Muscle layer of colon (tissue), 2 donors: ENCODE measurements around the gene PCDHGC3.

ENCODE experiments used
- H3K27ac ChIP-seq: one replicate; pipeline ENCODE4 v1.7.0; 2013; ENCODE audit warnings: low read depth, mild to moderate bottlenecking, low read length, moderate library complexity
- H3K27me3 ChIP-seq, 2 donors: one replicate each; pipeline ENCODE4 v1.7.0; 2013; ENCODE audit warnings: low read length in 2 of 2, mild to moderate bottlenecking in 2 of 2; ENCODE audit not compliant: insufficient read depth in 2 of 2, control insufficient read depth in 1 of 2
- H3K36me3 ChIP-seq: one replicate; pipeline ENCODE4 v1.7.0; 2013; ENCODE audit warnings: mild to moderate bottlenecking, low read length; ENCODE audit not compliant: insufficient read depth
- H3K4me1 ChIP-seq: one replicate; pipeline ENCODE4 v1.7.0; 2013; ENCODE audit warnings: mild to moderate bottlenecking, low read length; ENCODE audit not compliant: insufficient read depth
- H3K4me3 ChIP-seq, 2 donors: one replicate each; pipeline ENCODE4 v1.7.0; 2013; ENCODE audit warnings: low read length in 2 of 2, low read depth in 1 of 2, mild to moderate bottlenecking in 1 of 2, moderate library complexity in 1 of 2
- H3K9ac ChIP-seq: one replicate; pipeline ENCODE4 v1.7.0; 2013; ENCODE audit warnings: low read length
- H3K9me3 ChIP-seq: one replicate; pipeline ENCODE4 v1.7.0; 2013; ENCODE audit warnings: mild to moderate bottlenecking, low read length
- donor health status: abdominal sarcoma.
- donor health status: Adenocarcinoma of cecum.

Gene PCDHGC3

GRCh38 chr5:141487131-141487530, 11.4 kb downstream of the PCDHGC3 start:
- no peak overlapping the region for H3K27ac ChIP-seq
- no peak overlapping the region for H3K4me3 ChIP-seq
- no peaks in the 10 kb centered on the region for H3K27me3 ChIP-seq
- H3K4me1 ChIP-seq = peaks cover 26% of the 10 kb centered on the region
- H3K9ac ChIP-seq = no peak overlapping the region
- no peaks in the 10 kb centered on the region for H3K9me3 ChIP-seq
- no peaks in the 10 kb centered on the region for H3K36me3 ChIP-seq

GRCh38 chr5:141488591-141489561, 13.1 kb downstream of the PCDHGC3 start, which contains the start of gene PCDHGC5:
Gene PCDHGC5, plus strand, starts transcription at chr5:141489081. Its CDS starts 160 bp downstream, at chr5:141489241.
- Histone ChIP-seq H3K9ac (no peak within 1 kb of the TSS), H3K36me3 (no peaks in the 10 kb centered on the region), H3K4me3 (no peak within 1 kb of the TSS), H3K27ac (no peak within 1 kb of the TSS), H3K27me3 (no peaks in the 10 kb centered on the region), H3K9me3 (no peaks in the 10 kb centered on the region), H3K4me1 (peaks cover 33% of the 10 kb centered on the region)

- Histone ChIP-seq H3K9me3 (no peaks in the 10 kb centered on the region), H3K4me1 (peaks cover 27% of the 10 kb centered on the region), H3K36me3 (no peaks in the 10 kb centered on the region), H3K27me3 (no peaks in the 10 kb centered on the region), H3K27ac (no peak overlapping the region), H3K4me3 (no peak overlapping the region), H3K9ac (no peak overlapping the region)
Observed at GRCh38 chr5:141489841-141490240, 14.1 kb downstream of the PCDHGC3 start.

GRCh38 chr5:141490271-141490670, 14.5 kb downstream of the PCDHGC3 start:
- Histone ChIP-seq H3K4me3 (no peak overlapping the region), H3K27me3 (no peaks in the 10 kb centered on the region), H3K27ac (no peak overlapping the region), H3K9me3 (no peaks in the 10 kb centered on the region), H3K36me3 (peaks cover under 1% of the 10 kb centered on the region), H3K4me1 (peaks cover 23% of the 10 kb centered on the region), H3K9ac (no peak overlapping the region)

- H3K4me3 ChIP-seq = no peak overlapping the region
- no peak overlapping the region for H3K9ac ChIP-seq
- no peaks in the 10 kb centered on the region for H3K27me3 ChIP-seq
- H3K4me1 ChIP-seq = peaks cover 20% of the 10 kb centered on the region
- no peak overlapping the region for H3K27ac ChIP-seq
- no peaks in the 10 kb centered on the region for H3K9me3 ChIP-seq
- peaks cover 4% of the 10 kb centered on the region for H3K36me3 ChIP-seq
Observed at GRCh38 chr5:141490771-141491170, 15.0 kb downstream of the PCDHGC3 start.

- H3K27me3 ChIP-seq = no peaks in the 10 kb centered on the region
- H3K9me3 ChIP-seq = no peaks in the 10 kb centered on the region
- H3K9ac ChIP-seq = no peak overlapping the region
- peaks cover 4% of the 10 kb centered on the region for H3K36me3 ChIP-seq
- no peak overlapping the region for H3K4me3 ChIP-seq
- no peak overlapping the region for H3K27ac ChIP-seq
- peaks cover 20% of the 10 kb centered on the region for H3K4me1 ChIP-seq
Observed at GRCh38 chr5:141491323-141492167, 15.8 kb downstream of the PCDHGC3 start.

- H3K9me3 ChIP-seq = no peaks in the 10 kb centered on the region
- no peak overlapping the region for H3K9ac ChIP-seq
- peaks cover 20% of the 10 kb centered on the region for H3K4me1 ChIP-seq
- H3K4me3 ChIP-seq = no peak overlapping the region
- H3K36me3 ChIP-seq = peaks cover 9% of the 10 kb centered on the region
- H3K27ac ChIP-seq = no peak overlapping the region
- H3K27me3 ChIP-seq = no peaks in the 10 kb centered on the region
Observed at GRCh38 chr5:141492168-141492885, 16.6 kb downstream of the PCDHGC3 start.

GRCh38 chr5:141493500-141494422, 18.0 kb downstream of the PCDHGC3 start:
- no peak overlapping the region for H3K27ac ChIP-seq
- no peaks in the 10 kb centered on the region for H3K27me3 ChIP-seq
- H3K36me3 ChIP-seq = peaks cover 17% of the 10 kb centered on the region
- H3K4me1 ChIP-seq = peaks cover 9% of the 10 kb centered on the region
- no peak overlapping the region for H3K4me3 ChIP-seq
- no peaks in the 10 kb centered on the region for H3K9me3 ChIP-seq
- H3K9ac ChIP-seq = no peak overlapping the region

GRCh38 chr5:141494761-141495452, 19.1 kb downstream of the PCDHGC3 start:
- no peaks in the 10 kb centered on the region for H3K9me3 ChIP-seq
- H3K4me3 ChIP-seq = no peak overlapping the region
- H3K27me3 ChIP-seq = no peaks in the 10 kb centered on the region
- H3K4me1 ChIP-seq = peaks cover 8% of the 10 kb centered on the region
- H3K36me3 ChIP-seq = peaks cover 17% of the 10 kb centered on the region
- no peak overlapping the region for H3K27ac ChIP-seq
- H3K9ac ChIP-seq = no peak overlapping the region

GRCh38 chr5:141495453-141495811, 19.7 kb downstream of the PCDHGC3 start:
- no peak overlapping the region for H3K4me3 ChIP-seq
- H3K9ac ChIP-seq = no peak overlapping the region
- no peak overlapping the region for H3K27ac ChIP-seq
- H3K9me3 ChIP-seq = no peaks in the 10 kb centered on the region
- H3K4me1 ChIP-seq = peaks cover 8% of the 10 kb centered on the region
- no peaks in the 10 kb centered on the region for H3K27me3 ChIP-seq
- H3K36me3 ChIP-seq = peaks cover 17% of the 10 kb centered on the region
